Gastroesophageal sphincter (tissue), 3 donors: Measurements from ENCODE around the gene TUBE1.

Source experiments
- EP300 ChIP-seq: sonication (generic); formaldehyde crosslinking; IDR thresholded peaks from one replicate; pipeline ENCODE4 v1.6.1; 2017; ENCODE audit warnings: antibody characterized with exemption, mild to moderate bottlenecking
- POLR2A ChIP-seq, 2 donors: fragments of 450-650 bp; IDR thresholded peaks; one replicate each; pipeline ENCODE4 v1.6.1; 2017; ENCODE audit warnings: antibody characterized with exemption in 2 of 2, mild to moderate bottlenecking in 2 of 2, moderate library complexity in 1 of 2
- POLR2AphosphoS5 ChIP-seq: sonication (generic); formaldehyde crosslinking; IDR thresholded peaks from one replicate; pipeline ENCODE4 v1.6.1; 2017; ENCODE audit warnings: antibody characterized with exemption
- TF ChIP-seq, protein P1 (sequence below), 4 experiments: fragments of 200-600 bp in 2 of 4; fragments of 450-650 bp in 2 of 4; sonication (generic) in 1 of 4; IDR thresholded peaks; one replicate each; pipeline ENCODE4 v1.5.1; 2017 to 2019; ENCODE audit warnings: antibody characterized with exemption in 4 of 4, mild to moderate bottlenecking in 2 of 4, moderate library complexity in 2 of 4

DNA sequence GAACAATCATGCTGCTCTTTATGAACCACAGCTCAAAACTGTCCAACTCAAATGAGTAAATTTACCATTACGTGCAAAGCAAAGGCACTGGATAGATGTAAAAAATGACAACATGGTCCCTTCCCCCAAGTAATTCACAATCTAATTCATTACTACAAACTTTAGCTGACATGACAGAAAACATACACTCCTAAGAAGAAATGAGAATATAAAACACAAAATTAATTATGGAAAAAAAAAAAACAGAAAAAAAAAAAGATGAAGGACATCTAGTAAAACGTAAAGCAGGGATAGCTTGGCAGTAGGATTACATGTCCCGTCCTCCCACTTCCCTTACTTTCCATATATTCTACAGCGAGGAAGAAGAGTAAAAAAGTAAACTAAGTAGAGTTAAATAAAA is 5.7 kb downstream of the TUBE1 start:
- TF ChIP-seq POLR2A (IDR thresholded peaks at IDR 0.05) (no peak), EP300 (no peak), POLR2AphosphoS5 (no peak)
- TF ChIP-seq, protein P1, sequence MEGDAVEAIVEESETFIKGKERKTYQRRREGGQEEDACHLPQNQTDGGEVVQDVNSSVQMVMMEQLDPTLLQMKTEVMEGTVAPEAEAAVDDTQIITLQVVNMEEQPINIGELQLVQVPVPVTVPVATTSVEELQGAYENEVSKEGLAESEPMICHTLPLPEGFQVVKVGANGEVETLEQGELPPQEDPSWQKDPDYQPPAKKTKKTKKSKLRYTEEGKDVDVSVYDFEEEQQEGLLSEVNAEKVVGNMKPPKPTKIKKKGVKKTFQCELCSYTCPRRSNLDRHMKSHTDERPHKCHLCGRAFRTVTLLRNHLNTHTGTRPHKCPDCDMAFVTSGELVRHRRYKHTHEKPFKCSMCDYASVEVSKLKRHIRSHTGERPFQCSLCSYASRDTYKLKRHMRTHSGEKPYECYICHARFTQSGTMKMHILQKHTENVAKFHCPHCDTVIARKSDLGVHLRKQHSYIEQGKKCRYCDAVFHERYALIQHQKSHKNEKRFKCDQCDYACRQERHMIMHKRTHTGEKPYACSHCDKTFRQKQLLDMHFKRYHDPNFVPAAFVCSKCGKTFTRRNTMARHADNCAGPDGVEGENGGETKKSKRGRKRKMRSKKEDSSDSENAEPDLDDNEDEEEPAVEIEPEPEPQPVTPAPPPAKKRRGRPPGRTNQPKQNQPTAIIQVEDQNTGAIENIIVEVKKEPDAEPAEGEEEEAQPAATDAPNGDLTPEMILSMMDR (IDR thresholded peaks at IDR 0.05) = no peak
